GM12873 (cell line): ENCODE measurements around the gene KPNA6.

Experiments used
- TF ChIP-seq, protein P1 (sequence below): IDR thresholded peaks from 2 replicates; pipeline ENCODE4 v1.5.1; 2012; ENCODE audit warnings: low read depth, mild to moderate bottlenecking, moderate library complexity, low read length, control low read depth; ENCODE audit not compliant: insufficient read depth; ENCODE audit errors: missing control alignments

The KPNA6 gene

GRCh38 chr1:32116531-32116930 lies 8.7 kb downstream of the KPNA6 start:
- TF ChIP-seq, protein P1, sequence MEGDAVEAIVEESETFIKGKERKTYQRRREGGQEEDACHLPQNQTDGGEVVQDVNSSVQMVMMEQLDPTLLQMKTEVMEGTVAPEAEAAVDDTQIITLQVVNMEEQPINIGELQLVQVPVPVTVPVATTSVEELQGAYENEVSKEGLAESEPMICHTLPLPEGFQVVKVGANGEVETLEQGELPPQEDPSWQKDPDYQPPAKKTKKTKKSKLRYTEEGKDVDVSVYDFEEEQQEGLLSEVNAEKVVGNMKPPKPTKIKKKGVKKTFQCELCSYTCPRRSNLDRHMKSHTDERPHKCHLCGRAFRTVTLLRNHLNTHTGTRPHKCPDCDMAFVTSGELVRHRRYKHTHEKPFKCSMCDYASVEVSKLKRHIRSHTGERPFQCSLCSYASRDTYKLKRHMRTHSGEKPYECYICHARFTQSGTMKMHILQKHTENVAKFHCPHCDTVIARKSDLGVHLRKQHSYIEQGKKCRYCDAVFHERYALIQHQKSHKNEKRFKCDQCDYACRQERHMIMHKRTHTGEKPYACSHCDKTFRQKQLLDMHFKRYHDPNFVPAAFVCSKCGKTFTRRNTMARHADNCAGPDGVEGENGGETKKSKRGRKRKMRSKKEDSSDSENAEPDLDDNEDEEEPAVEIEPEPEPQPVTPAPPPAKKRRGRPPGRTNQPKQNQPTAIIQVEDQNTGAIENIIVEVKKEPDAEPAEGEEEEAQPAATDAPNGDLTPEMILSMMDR = no peak

DNA sequence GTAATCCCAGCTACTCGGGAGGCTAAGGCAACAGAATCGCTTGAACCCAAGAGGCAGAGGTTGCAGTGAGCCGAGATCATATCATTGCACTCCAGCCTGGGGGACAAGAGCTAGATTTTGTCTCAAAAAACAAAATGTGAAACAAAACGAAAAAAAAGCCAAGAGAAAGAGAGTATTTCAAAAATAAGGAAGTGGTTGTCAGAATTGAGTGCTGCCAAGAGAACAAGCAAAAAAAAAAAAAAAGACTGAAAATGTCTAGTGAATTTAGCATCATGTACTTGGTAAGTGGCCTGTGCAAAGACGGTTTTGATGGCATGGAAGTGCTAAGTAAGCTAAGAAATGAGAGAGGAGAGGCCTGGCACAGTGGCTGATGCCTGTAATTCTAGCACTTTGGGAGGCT lies 14.3 kb downstream of the KPNA6 start:
- TF ChIP-seq, protein P1 = no peak

DNA sequence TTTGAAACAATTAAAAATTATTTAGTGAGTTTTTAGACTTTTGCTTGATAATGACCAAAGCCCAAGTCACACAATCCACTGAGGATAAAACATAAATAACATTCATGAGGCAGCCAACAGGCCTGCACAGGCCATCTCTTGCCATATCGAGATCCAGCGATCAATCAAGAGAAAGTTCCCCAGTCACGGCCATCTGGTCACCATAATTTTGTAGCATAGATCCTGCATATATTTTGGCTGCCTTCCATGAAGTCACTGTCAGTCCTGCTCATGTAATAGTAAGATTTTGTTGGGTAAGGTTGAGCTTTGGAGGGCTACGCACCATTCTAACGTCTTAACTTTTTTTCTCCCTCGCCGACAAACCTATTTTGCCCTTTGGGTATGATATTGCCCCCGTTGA lies 17.5 kb downstream of the KPNA6 start:
- TF ChIP-seq, protein P1 = no peak

DNA sequence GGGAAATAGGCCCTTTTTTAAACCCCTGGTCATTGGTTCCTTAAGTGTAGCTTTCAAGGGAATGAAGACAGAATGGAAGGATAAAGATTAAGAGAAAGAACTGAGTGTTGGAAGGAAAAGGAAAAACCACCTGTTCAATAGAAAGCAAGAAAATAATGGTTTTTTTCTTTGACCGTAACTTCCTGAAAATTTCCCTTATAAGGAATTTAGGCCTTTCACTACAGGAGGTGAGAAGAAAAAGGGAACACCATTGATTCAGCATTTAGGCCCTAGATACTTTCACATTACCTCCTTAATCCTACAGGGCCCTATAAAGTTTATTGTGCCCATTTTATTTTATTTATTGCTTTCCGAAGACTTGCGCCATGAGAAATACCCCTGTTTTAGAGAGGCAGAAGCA lies 18.9 kb downstream of the KPNA6 start:
- TF ChIP-seq, protein P1 = no peak

- TF ChIP-seq, protein P1 = peak; percentile 25
These were observed 19.7 kb downstream of the KPNA6 start for GRCh38 chr1:32127409-32128198.

DNA sequence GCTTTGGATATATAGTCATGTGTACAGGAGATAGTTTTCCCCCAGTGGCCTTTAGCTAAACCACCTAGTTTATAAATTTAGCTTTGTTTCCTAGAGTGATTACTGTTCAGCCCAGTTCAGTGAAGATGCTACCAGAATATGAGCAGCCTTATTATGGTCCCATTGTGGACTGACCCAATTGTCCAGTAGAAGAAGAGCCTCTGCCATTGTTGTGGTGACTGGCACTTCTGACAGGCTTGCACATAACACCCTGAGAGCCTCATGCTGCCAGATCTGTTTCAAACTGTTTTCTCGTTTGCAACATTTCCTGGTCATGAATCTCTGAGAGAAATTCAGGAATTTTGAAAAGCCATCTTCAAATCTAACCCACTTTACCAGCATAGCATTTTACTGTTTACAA lies 20.6 kb downstream of the KPNA6 start:
- TF ChIP-seq, protein P1 = no peak

- TF ChIP-seq, protein P1 = no peak
These were observed 21.1 kb downstream of the KPNA6 start for GRCh38 chr1:32128964-32129363.
